Activated T-helper 2 cell treated with anti-CD3 and anti-CD28 coated beads, Interferon-gamma antibody, Interleukin-2, Interleukin-4, amounts not matched to agents 10 μg/mL and 5 μg/mL and 100 μg/mL, durations not matched to agents 14 hours and 24 hours and 36 hours (primary cell): ENCODE results near the gene PDXK. TPM values are rescaled to one million over a fixed set of nuclear protein-coding genes. Genes with fewer than 3 reads are reported as not detected.

Experiments
- DNase-seq: peaks from one replicate; pipeline ENCODE4 v3.0.0; 2021; ENCODE audit warnings: low spot score
- H3K27ac Mint-ChIP-seq: one replicate; pipeline ENCODE4 v1.8.0; 2021; ENCODE audit warnings: mixed read lengths
- H3K27me3 Mint-ChIP-seq: one replicate; pipeline ENCODE4 v1.8.0; 2021; ENCODE audit warnings: low read depth, mixed read lengths
- H3K36me3 Mint-ChIP-seq: one replicate; pipeline ENCODE4 v1.8.0; 2021; ENCODE audit warnings: low read depth, mixed read lengths
- H3K4me1 Mint-ChIP-seq: one replicate; pipeline ENCODE4 v1.8.0; 2021; ENCODE audit warnings: low read depth, mixed read lengths
- H3K4me3 Mint-ChIP-seq: one replicate; pipeline ENCODE4 v1.8.0; 2021; ENCODE audit warnings: low read depth, mild to moderate bottlenecking, moderate library complexity, mixed read lengths
- H3K9me3 Mint-ChIP-seq: one replicate; pipeline ENCODE4 v1.8.0; 2021; ENCODE audit warnings: mixed read lengths
- intact Hi-C: fragments of 100-400 bp; cut with micrococcal nuclease; formaldehyde crosslinking; loops from one replicate; pipeline ENCODE4 v1.15.1; 2023
- total RNA-seq: library from RNA; stranded (reverse); gene quantifications from 2 replicates; pipeline ENCODE4 v1.2.3, GENCODE V29; 2022

PDXK gene
- total RNA-seq, 1 donor from 2014 or later = 124 TPM

- intact Hi-C loops = no loop called here
- H3K4me3 Mint-ChIP-seq = no peak overlapping the region
- peaks cover 33% of the 10 kb centered on the region for H3K4me1 Mint-ChIP-seq
- no peak for DNase-seq
- no peaks in the 10 kb centered on the region for H3K9me3 Mint-ChIP-seq
- peaks cover 20% of the 10 kb centered on the region for H3K36me3 Mint-ChIP-seq
- H3K27ac Mint-ChIP-seq = no peak overlapping the region
- no peaks in the 10 kb centered on the region for H3K27me3 Mint-ChIP-seq
Measured at GRCh38 chr21:43733060-43733459, 14.1 kb downstream of the PDXK start.

- H3K4me1 Mint-ChIP-seq = peaks cover 28% of the 10 kb centered on the region
- intact Hi-C loops = no loop called here
- no peak overlapping the region for H3K27ac Mint-ChIP-seq
- H3K4me3 Mint-ChIP-seq = no peak overlapping the region
- no peaks in the 10 kb centered on the region for H3K27me3 Mint-ChIP-seq
- peaks cover 17% of the 10 kb centered on the region for H3K36me3 Mint-ChIP-seq
- no peaks in the 10 kb centered on the region for H3K9me3 Mint-ChIP-seq
- no peak for DNase-seq
Measured at GRCh38 chr21:43733529-43734071, 14.7 kb downstream of the PDXK start.

DNA sequence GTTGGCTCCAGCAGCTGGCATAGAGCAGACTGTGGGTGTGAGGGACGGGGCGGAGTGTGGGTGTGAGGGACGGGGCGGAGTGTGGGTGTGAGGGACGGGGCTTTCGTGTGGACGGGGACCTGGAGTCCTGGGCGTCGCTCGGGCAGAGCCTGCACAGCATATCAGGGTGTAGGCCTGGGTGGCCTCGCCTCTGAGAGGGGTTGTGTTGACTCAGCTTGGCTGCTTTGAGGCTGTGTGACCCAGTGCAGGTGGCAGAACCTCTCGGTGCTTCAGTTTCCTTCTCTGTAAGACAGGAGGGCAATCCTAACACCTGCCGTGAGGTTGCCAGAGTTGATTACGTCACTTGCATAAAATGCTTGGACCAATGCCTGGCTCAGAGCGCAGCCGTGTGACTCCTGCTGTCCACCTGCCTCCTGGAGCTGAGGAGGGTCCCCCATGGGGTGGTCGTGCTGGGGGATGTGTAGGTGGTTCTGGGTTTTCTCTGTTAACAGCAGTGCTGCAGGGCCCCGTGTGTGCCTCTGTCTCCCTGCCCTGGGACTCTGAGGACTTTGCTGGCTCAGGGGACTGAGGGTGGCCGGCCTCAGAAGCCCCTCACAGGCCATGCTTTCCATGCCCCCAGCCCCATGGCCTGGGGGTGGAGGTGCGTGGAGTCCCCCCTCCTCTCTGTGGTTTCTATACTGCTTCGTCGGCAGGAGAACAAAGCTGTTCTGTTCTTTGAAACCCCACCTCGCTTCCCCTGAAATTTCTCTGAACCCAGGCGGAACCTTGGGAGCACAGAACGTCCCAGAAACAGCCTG is 15.4 kb downstream of the PDXK start:
- Mint-ChIP-seq H3K4me1 (peaks cover 24% of the 10 kb centered on the region), H3K36me3 (peaks cover 17% of the 10 kb centered on the region), H3K27ac (no peak overlapping the region), H3K4me3 (no peak overlapping the region), H3K27me3 (no peaks in the 10 kb centered on the region), H3K9me3 (no peaks in the 10 kb centered on the region)
- intact Hi-C loops = no loop called here
- DNase-seq = no peak

- intact Hi-C loops = no loop called here
- H3K4me1 Mint-ChIP-seq = peaks cover 20% of the 10 kb centered on the region
- no peaks in the 10 kb centered on the region for H3K27me3 Mint-ChIP-seq
- no peaks in the 10 kb centered on the region for H3K9me3 Mint-ChIP-seq
- H3K27ac Mint-ChIP-seq = no peak overlapping the region
- DNase-seq = no peak
- H3K36me3 Mint-ChIP-seq = peaks cover 20% of the 10 kb centered on the region
- no peak overlapping the region for H3K4me3 Mint-ChIP-seq
Measured at GRCh38 chr21:43734928-43735229, 15.9 kb downstream of the PDXK start.

- peaks cover 19% of the 10 kb centered on the region for H3K4me1 Mint-ChIP-seq
- no peak overlapping the region for H3K27ac Mint-ChIP-seq
- H3K4me3 Mint-ChIP-seq = no peak overlapping the region
- peaks cover 20% of the 10 kb centered on the region for H3K36me3 Mint-ChIP-seq
- no peaks in the 10 kb centered on the region for H3K9me3 Mint-ChIP-seq
- intact Hi-C loops = no loop called here
- DNase-seq = no peak
- H3K27me3 Mint-ChIP-seq = no peaks in the 10 kb centered on the region
Measured at GRCh38 chr21:43735236-43736091, 16.5 kb downstream of the PDXK start.

DNA sequence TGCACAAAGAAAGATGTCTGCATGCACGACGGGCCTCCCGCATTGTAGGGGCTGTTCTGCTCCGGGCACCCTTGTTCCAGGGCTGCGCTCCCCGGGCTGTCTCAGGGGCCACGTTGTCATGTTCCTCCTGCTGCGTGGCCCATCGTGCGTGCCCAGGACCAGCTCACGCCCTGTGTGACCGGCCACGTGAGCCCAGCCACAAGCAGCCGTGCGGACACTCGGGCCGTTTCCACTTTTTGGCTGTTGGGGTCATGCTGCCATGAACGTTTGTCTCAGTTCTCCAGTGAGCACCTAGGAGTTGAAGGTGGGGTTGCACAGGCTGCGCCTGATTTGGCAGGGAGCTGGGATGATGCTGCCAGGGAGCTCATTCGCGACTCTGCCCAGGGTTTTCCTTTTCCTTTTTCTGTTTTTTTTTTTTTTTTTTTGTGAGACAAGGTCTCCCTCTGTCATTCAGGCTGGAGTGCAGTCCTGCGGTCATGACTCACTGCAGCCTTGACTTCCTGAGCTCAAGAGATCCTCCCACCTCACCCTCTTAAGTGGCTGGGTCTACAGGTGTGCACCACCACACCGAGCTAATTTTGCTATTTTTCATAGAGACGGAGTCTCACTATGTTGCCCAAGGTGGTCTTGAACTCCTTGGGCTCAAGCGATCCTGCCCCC is 17.4 kb downstream of the PDXK start:
- Mint-ChIP-seq H3K4me3 (no peak overlapping the region), H3K27ac (no peak overlapping the region), H3K36me3 (peaks cover 20% of the 10 kb centered on the region), H3K4me1 (peaks cover 16% of the 10 kb centered on the region), H3K27me3 (no peaks in the 10 kb centered on the region), H3K9me3 (no peaks in the 10 kb centered on the region)
- DNase-seq = no peak
- intact Hi-C loops = no loop called here

GRCh38 chr21:43737158-43737950 is 18.4 kb downstream of the PDXK start:
- intact Hi-C loops = no loop called here
- H3K9me3 Mint-ChIP-seq = no peaks in the 10 kb centered on the region
- peaks cover 14% of the 10 kb centered on the region for H3K4me1 Mint-ChIP-seq
- no peaks in the 10 kb centered on the region for H3K27me3 Mint-ChIP-seq
- H3K4me3 Mint-ChIP-seq = no peak overlapping the region
- H3K27ac Mint-ChIP-seq = no peak overlapping the region
- peaks cover 17% of the 10 kb centered on the region for H3K36me3 Mint-ChIP-seq
- no peak for DNase-seq

GRCh38 chr21:43739621-43740435 is 20.9 kb downstream of the PDXK start:
- no peak overlapping the region for H3K27ac Mint-ChIP-seq
- intact Hi-C loops = no loop called here
- H3K4me1 Mint-ChIP-seq = peaks cover 5% of the 10 kb centered on the region
- H3K4me3 Mint-ChIP-seq = no peak overlapping the region
- DNase-seq = no peak
- no peaks in the 10 kb centered on the region for H3K9me3 Mint-ChIP-seq
- H3K27me3 Mint-ChIP-seq = no peaks in the 10 kb centered on the region
- peaks cover 28% of the 10 kb centered on the region for H3K36me3 Mint-ChIP-seq

GRCh38 chr21:43740497-43741156 is 21.7 kb downstream of the PDXK start:
- intact Hi-C loops = no loop called here
- no peaks in the 10 kb centered on the region for H3K27me3 Mint-ChIP-seq
- DNase-seq = no peak
- peaks cover 4% of the 10 kb centered on the region for H3K4me1 Mint-ChIP-seq
- no peaks in the 10 kb centered on the region for H3K9me3 Mint-ChIP-seq
- H3K36me3 Mint-ChIP-seq = peaks cover 33% of the 10 kb centered on the region
- no peak overlapping the region for H3K4me3 Mint-ChIP-seq
- no peak overlapping the region for H3K27ac Mint-ChIP-seq

- intact Hi-C loops = no loop called here
- Mint-ChIP-seq H3K4me1 (peaks cover 3% of the 10 kb centered on the region), H3K4me3 (no peak overlapping the region), H3K36me3 (peaks cover 33% of the 10 kb centered on the region), H3K27me3 (no peaks in the 10 kb centered on the region), H3K9me3 (no peaks in the 10 kb centered on the region), H3K27ac (no peak overlapping the region)
- DNase-seq = no peak
Measured at GRCh38 chr21:43741423-43742096, 22.6 kb downstream of the PDXK start.

DNA sequence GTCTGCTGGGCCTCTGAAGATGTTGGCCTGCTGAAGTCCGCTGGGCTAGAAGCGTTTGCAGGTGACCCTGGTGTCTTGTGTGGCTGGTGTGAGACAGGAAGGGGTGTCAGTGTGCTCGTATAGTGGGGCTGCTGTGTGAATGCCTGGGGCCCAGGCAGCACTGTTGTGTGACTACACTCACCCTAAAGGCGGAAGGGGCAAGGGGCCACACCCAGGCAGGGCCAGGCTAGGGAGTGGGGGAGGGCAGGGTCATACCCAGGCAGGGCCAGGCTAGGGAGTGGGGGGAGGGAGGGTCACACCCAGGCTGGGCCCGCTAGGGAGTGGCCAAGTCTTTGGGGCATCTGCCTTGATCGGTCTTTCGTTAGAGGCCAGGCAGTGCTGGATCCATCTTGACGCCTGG is 25.0 kb downstream of the PDXK start:
- no peaks in the 10 kb centered on the region for H3K9me3 Mint-ChIP-seq
- intact Hi-C loops = no loop called here
- H3K4me3 Mint-ChIP-seq = no peak overlapping the region
- H3K27me3 Mint-ChIP-seq = no peaks in the 10 kb centered on the region
- peaks cover 2% of the 10 kb centered on the region for H3K4me1 Mint-ChIP-seq
- H3K36me3 Mint-ChIP-seq = peaks cover 40% of the 10 kb centered on the region
- DNase-seq = no peak
- H3K27ac Mint-ChIP-seq = no peak overlapping the region
